SK-N-SH treated with all-trans-retinoic acid at 6 μM for 48 hours (cell line): ENCODE data around the gene CBL.
"Not testable (repeated sequence)": the region's sequence is repeated elsewhere in the genome, so short reads cannot be mapped to it uniquely, and the experiment has no call there.

Experiments
- ATAC-seq: fragments of 200-7000 bp; cut with Tn5 transposase; 3 replicates; pipeline ENCODE4 v1.9.1; 2020; ENCODE audit warnings: mild to moderate bottlenecking, moderate library complexity
- BACH2 ChIP-seq: fragments of 250-450 bp; sonication (Bioruptor Pico); IDR thresholded peaks from 2 replicates; pipeline ENCODE4 v1.9.0; 2021; ENCODE audit warnings: mild to moderate bottlenecking, borderline replicate concordance
- CREB5 ChIP-seq: fragments of 250-450 bp; sonication (Bioruptor Pico); IDR thresholded peaks from 2 replicates; pipeline ENCODE4 v1.5.1; 2020; ENCODE audit warnings: low read depth, mild to moderate bottlenecking, moderate library complexity
- CSDC2 ChIP-seq: fragments of 250-450 bp; sonication (Bioruptor Pico); IDR thresholded peaks from 2 replicates; pipeline ENCODE4 v1.5.0; 2020; ENCODE audit warnings: mild to moderate bottlenecking, moderate library complexity
- ESRRG ChIP-seq: fragments of 250-450 bp; sonication (Bioruptor Pico); IDR thresholded peaks from 2 replicates; pipeline ENCODE4 v1.6.1; 2021; ENCODE audit warnings: mild to moderate bottlenecking
- GLIS3 ChIP-seq: fragments of 250-450 bp; sonication (Bioruptor Pico); IDR thresholded peaks from 2 replicates; pipeline ENCODE4 v1.5.0; 2020; ENCODE audit warnings: mild to moderate bottlenecking, moderate library complexity
- ISL1 ChIP-seq: fragments of 250-450 bp; sonication (Bioruptor Pico); IDR thresholded peaks from 2 replicates; pipeline ENCODE4 v2.1.2; 2022; ENCODE audit warnings: mild to moderate bottlenecking, moderate library complexity
- OSR1 ChIP-seq: fragments of 250-450 bp; sonication (Bioruptor Pico); IDR thresholded peaks from 2 replicates; pipeline ENCODE4 v1.8.0; 2022; ENCODE audit warnings: moderate library complexity, mild to moderate bottlenecking, inconsistent platforms
- PATZ1 ChIP-seq: fragments of 250-450 bp; sonication (Bioruptor Pico); IDR thresholded peaks from 2 replicates; pipeline ENCODE4 v1.8.0; 2020; ENCODE audit warnings: mild to moderate bottlenecking, moderate library complexity, borderline replicate concordance
- POU6F1 ChIP-seq: fragments of 250-450 bp; sonication (Bioruptor Pico); IDR thresholded peaks from 2 replicates; pipeline ENCODE4 v1.8.0; 2021; ENCODE audit warnings: low read depth, mild to moderate bottlenecking, moderate library complexity, borderline replicate concordance
- PPARA ChIP-seq: fragments of 250-450 bp; sonication (Bioruptor Pico); IDR thresholded peaks from 2 replicates; pipeline ENCODE4 v1.5.0; 2020; ENCODE audit warnings: mild to moderate bottlenecking, borderline replicate concordance
- RARB ChIP-seq: fragments of 250-450 bp; sonication (Bioruptor Pico); IDR thresholded peaks from 2 replicates; pipeline ENCODE4 v1.8.0; 2021; ENCODE audit warnings: mild to moderate bottlenecking, moderate library complexity
- SNAI2 ChIP-seq: fragments of 250-450 bp; sonication (Bioruptor Pico); IDR thresholded peaks from 2 replicates; pipeline ENCODE4 v1.5.0; 2020; ENCODE audit warnings: mild to moderate bottlenecking, moderate library complexity
- TCF4 ChIP-seq: fragments of 250-450 bp; sonication (Bioruptor Pico); IDR thresholded peaks from 2 replicates; pipeline ENCODE4 v1.8.0; 2021; ENCODE audit warnings: mild to moderate bottlenecking, moderate library complexity, borderline replicate concordance
- TOX ChIP-seq: fragments of 250-450 bp; sonication (Bioruptor Pico); IDR thresholded peaks from 2 replicates; pipeline ENCODE4 v1.8.0; 2021; ENCODE audit warnings: mild to moderate bottlenecking, moderate library complexity, borderline replicate concordance
- TSHZ2 ChIP-seq: fragments of 250-450 bp; sonication (Bioruptor Pico); IDR thresholded peaks from 2 replicates; pipeline ENCODE4 v1.5.0; 2020; ENCODE audit warnings: mild to moderate bottlenecking, moderate library complexity
- ZC3H10 ChIP-seq: fragments of 250-450 bp; sonication (Bioruptor Pico); IDR thresholded peaks from 2 replicates; pipeline ENCODE4 v1.5.1; 2021; ENCODE audit warnings: mild to moderate bottlenecking, moderate library complexity
- ZFP3 ChIP-seq: fragments of 250-450 bp; sonication (Bioruptor Pico); IDR thresholded peaks from 2 replicates; pipeline ENCODE4 v1.5.0; 2020; ENCODE audit warnings: mild to moderate bottlenecking, moderate library complexity
- ZFP30 ChIP-seq: fragments of 450-650 bp; formaldehyde crosslinking; IDR thresholded peaks from 2 replicates; pipeline ENCODE4 v1.5.0; 2022; ENCODE audit warnings: mild to moderate bottlenecking, moderate library complexity
- ZNF565 ChIP-seq: fragments of 450-650 bp; formaldehyde crosslinking; conservative IDR thresholded peaks from 2 replicates; pipeline ENCODE4 v1.5.0; 2020; ENCODE audit warnings: low read depth, mild to moderate bottlenecking, moderate library complexity
- ZNF70 ChIP-seq: fragments of 450-650 bp; formaldehyde crosslinking; IDR thresholded peaks from 2 replicates; pipeline ENCODE4 v1.5.0; 2020; ENCODE audit warnings: mild to moderate bottlenecking, moderate library complexity
- ZNF8 ChIP-seq: fragments of 450-650 bp; formaldehyde crosslinking; IDR thresholded peaks from 2 replicates; pipeline ENCODE4 v1.5.0; 2020; ENCODE audit warnings: mild to moderate bottlenecking, moderate library complexity

Gene CBL

GRCh38 chr11:119160151-119160550 lies 46.0 kb upstream of the CBL start (continued):
- TF ChIP-seq CREB5 (CRISPR knock-in tag), result no peak
- TF ChIP-seq ZNF8, result no peak
- no peak for TF ChIP-seq SNAI2 (CRISPR knock-in tag)
- TF ChIP-seq RARB (CRISPR knock-in tag), result no peak
- no peak for TF ChIP-seq ZFP3 (CRISPR knock-in tag)

GRCh38 chr11:119161871-119162270 lies 44.3 kb upstream of the CBL start:
- TF ChIP-seq OSR1 (CRISPR knock-in tag) (no peak), TCF4 (no peak), TOX (CRISPR knock-in tag) (no peak), RARB (CRISPR knock-in tag) (no peak), PPARA (CRISPR knock-in tag) (no peak), GLIS3 (CRISPR knock-in tag) (no peak)
- ATAC-seq, result no peak

GRCh38 chr11:119166368-119167076 lies 39.6 kb upstream of the CBL start:
- ATAC-seq, result peak; percentile 59
- no peak for TF ChIP-seq BACH2
- no peak for TF ChIP-seq TCF4
- TF ChIP-seq ZC3H10 (CRISPR knock-in tag), result no peak
- TF ChIP-seq GLIS3 (CRISPR knock-in tag), result no peak
- no peak for TF ChIP-seq SNAI2 (CRISPR knock-in tag)
- TF ChIP-seq PPARA (CRISPR knock-in tag), result no peak
- no peak for TF ChIP-seq ZFP30
- no peak for TF ChIP-seq ESRRG
- no peak for TF ChIP-seq CREB5 (CRISPR knock-in tag)
- no peak for TF ChIP-seq CSDC2 (CRISPR knock-in tag)
- no peak for TF ChIP-seq POU6F1 (CRISPR knock-in tag)
- no peak for TF ChIP-seq ISL1 (CRISPR knock-in tag)
- TF ChIP-seq ZNF565 (CRISPR knock-in tag), result no peak
- TF ChIP-seq PATZ1 (CRISPR knock-in tag), result no peak
- no peak for TF ChIP-seq TSHZ2 (CRISPR knock-in tag)
- no peak for TF ChIP-seq RARB (CRISPR knock-in tag)
- no peak for TF ChIP-seq OSR1 (CRISPR knock-in tag)
- TF ChIP-seq ZFP3 (CRISPR knock-in tag), result no peak
- TF ChIP-seq ZNF8, result no peak
- TF ChIP-seq ZNF70 (CRISPR knock-in tag), result no peak

- ATAC-seq, result not testable (repeated sequence)
Measured at GRCh38 chr11:119167077-119167458, 39.1 kb upstream of the CBL start.
